ENCODE results near the gene BACE1. TPM values are rescaled to one million over a fixed set of nuclear protein-coding genes. Genes with fewer than 3 reads are reported as not detected.

BACE1 gene
- polyA plus RNA-seq, 4 donors = 58.7 to 76.5 (median 64.4) TPM

GRCh38 chr11:117313091-117313490 is 3.0 kb downstream of the BACE1 start:
- no peak for DNase-seq (ENCODE audit: low read depth in 4 of 4, low spot score in 3 of 4)

- no peak for DNase-seq (ENCODE audit: low read depth in 4 of 4, low spot score in 3 of 4)
Observed at GRCh38 chr11:117309310-117309709, 6.7 kb downstream of the BACE1 start.

- no peak for DNase-seq (ENCODE audit: low read depth in 4 of 4, low spot score in 3 of 4)
Observed at GRCh38 chr11:117305145-117305544, 10.9 kb downstream of the BACE1 start.

GRCh38 chr11:117303646-117304315 is 12.3 kb downstream of the BACE1 start:
- no peak for DNase-seq (ENCODE audit: low read depth in 4 of 4, low spot score in 3 of 4)

GRCh38 chr11:117303101-117303500 is 13.0 kb downstream of the BACE1 start:
- no peak for DNase-seq (ENCODE audit: low read depth in 4 of 4, low spot score in 3 of 4)

GRCh38 chr11:117302228-117302627 is 13.8 kb downstream of the BACE1 start:
- DNase-seq (ENCODE audit: low read depth in 4 of 4, low spot score in 3 of 4) = no peak

- DNase-seq (ENCODE audit: low read depth in 4 of 4, low spot score in 3 of 4) = peak in 2 of 4 donors; percentile 39 to 48
Observed at GRCh38 chr11:117300773-117301172, 15.3 kb downstream of the BACE1 start.

GRCh38 chr11:117300283-117300663 is 15.8 kb downstream of the BACE1 start:
- peak in 3 of 4 donors; percentile 61 to 64 (median 61) for DNase-seq (ENCODE audit: low read depth in 4 of 4, low spot score in 3 of 4)

- DNase-seq (ENCODE audit: low read depth in 4 of 4, low spot score in 3 of 4) = no peak
Observed at GRCh38 chr11:117299351-117300282, 16.4 kb downstream of the BACE1 start.

- DNase-seq (ENCODE audit: low read depth in 4 of 4, low spot score in 3 of 4) = no peak
Observed at GRCh38 chr11:117298195-117298594, 17.9 kb downstream of the BACE1 start.

GRCh38 chr11:117296881-117297280 is 19.2 kb downstream of the BACE1 start:
- no peak for DNase-seq (ENCODE audit: low read depth in 4 of 4, low spot score in 3 of 4)

GRCh38 chr11:117295438-117296137 is 20.5 kb downstream of the BACE1 start:
- no peak for DNase-seq (ENCODE audit: low read depth in 4 of 4, low spot score in 3 of 4)

- DNase-seq (ENCODE audit: low read depth in 4 of 4, low spot score in 3 of 4) = no peak
Observed at GRCh38 chr11:117292616-117293015, 23.4 kb downstream of the BACE1 start.

- DNase-seq (ENCODE audit: low read depth in 4 of 4, low spot score in 3 of 4) = no peak
Observed at GRCh38 chr11:117290809-117291396, 25.2 kb downstream of the BACE1 start, which contains the start of gene BACE1-AS. TSS of gene BACE1-AS (plus strand) at chr11:117291346.

GRCh38 chr11:117289795-117290194 is 26.3 kb downstream of the BACE1 start:
- no peak for DNase-seq (ENCODE audit: low read depth in 4 of 4, low spot score in 3 of 4)

- DNase-seq (ENCODE audit: low read depth in 4 of 4, low spot score in 3 of 4) = no peak
Observed at GRCh38 chr11:117287668-117288067, 28.4 kb downstream of the BACE1 start.

- no peak for DNase-seq (ENCODE audit: low read depth in 4 of 4, low spot score in 3 of 4)
Observed at GRCh38 chr11:117286588-117286987, 29.5 kb downstream of the BACE1 start.

GRCh38 chr11:117284053-117284452 is 32.0 kb downstream of the BACE1 start:
- DNase-seq (ENCODE audit: low read depth in 4 of 4, low spot score in 3 of 4) = no peak

- DNase-seq (ENCODE audit: low read depth in 4 of 4, low spot score in 3 of 4) = no peak
Observed at GRCh38 chr11:117282956-117283355, 33.1 kb downstream of the BACE1 start.

GRCh38 chr11:117281869-117282268 is 34.2 kb downstream of the BACE1 start:
- DNase-seq (ENCODE audit: low read depth in 4 of 4, low spot score in 3 of 4) = no peak

GRCh38 chr11:117281159-117281558 is 34.9 kb downstream of the BACE1 start:
- no peak for DNase-seq (ENCODE audit: low read depth in 4 of 4, low spot score in 3 of 4)

Data from left renal pelvis (tissue), 4 donors.